HEK293 (cell line): ENCODE measurements around the gene MAPKAP1.

ENCODE experiments used
- KLF9 ChIP-seq: fragments of 450-650 bp; formaldehyde crosslinking; IDR thresholded peaks from 2 replicates; pipeline ENCODE4 v1.5.1; 2016; ENCODE audit warnings: missing biosample characterization, missing genetic modification characterization, low read depth
- SP2 ChIP-seq: fragments of 450-650 bp; formaldehyde crosslinking; IDR thresholded peaks from 2 replicates; pipeline ENCODE4 v1.5.1; 2016; ENCODE audit warnings: missing biosample characterization, missing genetic modification characterization
- WT1 ChIP-seq: fragments of 450-650 bp; formaldehyde crosslinking; IDR thresholded peaks from 2 replicates; pipeline ENCODE4 v1.5.1; 2016; ENCODE audit warnings: missing biosample characterization, missing genetic modification characterization
- ZBTB1 ChIP-seq: fragments of 450-650 bp; formaldehyde crosslinking; IDR thresholded peaks from 2 replicates; pipeline ENCODE4 v1.5.1; 2016; ENCODE audit warnings: missing biosample characterization, missing genetic modification characterization
- ZFP3 ChIP-seq: fragments of 450-650 bp; formaldehyde crosslinking; IDR thresholded peaks from 2 replicates; pipeline ENCODE4 v1.5.1; 2016; ENCODE audit warnings: low read depth, missing biosample characterization, missing genetic modification characterization
- ZNF114 ChIP-seq: fragments of 450-650 bp; formaldehyde crosslinking; IDR thresholded peaks from 2 replicates; pipeline ENCODE4 v1.5.0; 2017; ENCODE audit warnings: missing biosample characterization, missing genetic modification characterization
- ZNF121 ChIP-seq: fragments of 450-650 bp; formaldehyde crosslinking; IDR thresholded peaks from 2 replicates; pipeline ENCODE4 v1.5.1; 2016; ENCODE audit warnings: missing biosample characterization, missing genetic modification characterization
- ZNF292 ChIP-seq: fragments of 450-650 bp; formaldehyde crosslinking; IDR thresholded peaks from 2 replicates; pipeline ENCODE4 v1.5.1; 2016; ENCODE audit warnings: low read depth, missing biosample characterization, missing genetic modification characterization, borderline replicate concordance
- ZNF354C ChIP-seq: fragments of 450-650 bp; formaldehyde crosslinking; IDR thresholded peaks from 2 replicates; pipeline ENCODE4 v1.5.1; 2016; ENCODE audit warnings: missing biosample characterization, missing genetic modification characterization, low read depth, borderline replicate concordance
- ZNF501 ChIP-seq: fragments of 450-650 bp; formaldehyde crosslinking; IDR thresholded peaks from 2 replicates; pipeline ENCODE4 v1.5.1; 2016; ENCODE audit warnings: missing biosample characterization, missing genetic modification characterization
- TF ChIP-seq, protein P1 (sequence below): fragments of 450-650 bp; formaldehyde crosslinking; IDR thresholded peaks from 2 replicates; pipeline ENCODE4 v1.5.1; 2016; ENCODE audit warnings: missing biosample characterization, missing genetic modification characterization
- TF ChIP-seq, protein P2 (sequence below): fragments of 450-650 bp; formaldehyde crosslinking; IDR thresholded peaks from 2 replicates; pipeline ENCODE4 v1.5.1; 2016; ENCODE audit warnings: missing biosample characterization, missing genetic modification characterization
- TF ChIP-seq, protein P3 (sequence below): fragments of 450-650 bp; formaldehyde crosslinking; IDR thresholded peaks from 2 replicates; pipeline ENCODE4 v1.5.1; 2016; ENCODE audit warnings: missing biosample characterization, missing genetic modification characterization

DNA sequence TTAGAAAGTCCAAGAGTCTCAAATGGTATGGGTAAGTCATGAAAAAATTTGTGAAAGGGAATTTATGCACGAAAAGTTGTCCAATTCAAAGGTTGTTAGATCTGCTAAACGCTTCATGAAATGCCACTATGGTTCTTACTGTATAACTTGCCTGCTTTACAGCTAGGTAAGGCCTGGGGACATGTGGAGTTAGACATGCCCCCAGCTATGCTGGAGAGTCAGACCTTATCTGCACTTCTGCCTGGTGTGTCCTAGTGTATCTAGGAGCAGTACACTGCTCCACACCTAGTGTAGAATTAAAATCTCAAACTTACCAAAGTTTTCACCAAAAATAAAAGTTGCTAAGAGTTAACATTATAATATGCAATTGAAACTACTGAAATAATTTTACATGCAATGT is 136.8 kb downstream of the MAPKAP1 start:
- TF ChIP-seq, protein P1, sequence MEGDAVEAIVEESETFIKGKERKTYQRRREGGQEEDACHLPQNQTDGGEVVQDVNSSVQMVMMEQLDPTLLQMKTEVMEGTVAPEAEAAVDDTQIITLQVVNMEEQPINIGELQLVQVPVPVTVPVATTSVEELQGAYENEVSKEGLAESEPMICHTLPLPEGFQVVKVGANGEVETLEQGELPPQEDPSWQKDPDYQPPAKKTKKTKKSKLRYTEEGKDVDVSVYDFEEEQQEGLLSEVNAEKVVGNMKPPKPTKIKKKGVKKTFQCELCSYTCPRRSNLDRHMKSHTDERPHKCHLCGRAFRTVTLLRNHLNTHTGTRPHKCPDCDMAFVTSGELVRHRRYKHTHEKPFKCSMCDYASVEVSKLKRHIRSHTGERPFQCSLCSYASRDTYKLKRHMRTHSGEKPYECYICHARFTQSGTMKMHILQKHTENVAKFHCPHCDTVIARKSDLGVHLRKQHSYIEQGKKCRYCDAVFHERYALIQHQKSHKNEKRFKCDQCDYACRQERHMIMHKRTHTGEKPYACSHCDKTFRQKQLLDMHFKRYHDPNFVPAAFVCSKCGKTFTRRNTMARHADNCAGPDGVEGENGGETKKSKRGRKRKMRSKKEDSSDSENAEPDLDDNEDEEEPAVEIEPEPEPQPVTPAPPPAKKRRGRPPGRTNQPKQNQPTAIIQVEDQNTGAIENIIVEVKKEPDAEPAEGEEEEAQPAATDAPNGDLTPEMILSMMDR (tag by site-specific recombination): no peak
- no peak for TF ChIP-seq ZNF354C (tag by site-specific recombination)
- no peak for TF ChIP-seq ZFP3 (tag by site-specific recombination)
- TF ChIP-seq ZNF292 (tag by site-specific recombination): no peak
- TF ChIP-seq ZNF121 (tag by site-specific recombination): no peak
- no peak for TF ChIP-seq WT1 (tag by site-specific recombination)
- TF ChIP-seq, protein P2, sequence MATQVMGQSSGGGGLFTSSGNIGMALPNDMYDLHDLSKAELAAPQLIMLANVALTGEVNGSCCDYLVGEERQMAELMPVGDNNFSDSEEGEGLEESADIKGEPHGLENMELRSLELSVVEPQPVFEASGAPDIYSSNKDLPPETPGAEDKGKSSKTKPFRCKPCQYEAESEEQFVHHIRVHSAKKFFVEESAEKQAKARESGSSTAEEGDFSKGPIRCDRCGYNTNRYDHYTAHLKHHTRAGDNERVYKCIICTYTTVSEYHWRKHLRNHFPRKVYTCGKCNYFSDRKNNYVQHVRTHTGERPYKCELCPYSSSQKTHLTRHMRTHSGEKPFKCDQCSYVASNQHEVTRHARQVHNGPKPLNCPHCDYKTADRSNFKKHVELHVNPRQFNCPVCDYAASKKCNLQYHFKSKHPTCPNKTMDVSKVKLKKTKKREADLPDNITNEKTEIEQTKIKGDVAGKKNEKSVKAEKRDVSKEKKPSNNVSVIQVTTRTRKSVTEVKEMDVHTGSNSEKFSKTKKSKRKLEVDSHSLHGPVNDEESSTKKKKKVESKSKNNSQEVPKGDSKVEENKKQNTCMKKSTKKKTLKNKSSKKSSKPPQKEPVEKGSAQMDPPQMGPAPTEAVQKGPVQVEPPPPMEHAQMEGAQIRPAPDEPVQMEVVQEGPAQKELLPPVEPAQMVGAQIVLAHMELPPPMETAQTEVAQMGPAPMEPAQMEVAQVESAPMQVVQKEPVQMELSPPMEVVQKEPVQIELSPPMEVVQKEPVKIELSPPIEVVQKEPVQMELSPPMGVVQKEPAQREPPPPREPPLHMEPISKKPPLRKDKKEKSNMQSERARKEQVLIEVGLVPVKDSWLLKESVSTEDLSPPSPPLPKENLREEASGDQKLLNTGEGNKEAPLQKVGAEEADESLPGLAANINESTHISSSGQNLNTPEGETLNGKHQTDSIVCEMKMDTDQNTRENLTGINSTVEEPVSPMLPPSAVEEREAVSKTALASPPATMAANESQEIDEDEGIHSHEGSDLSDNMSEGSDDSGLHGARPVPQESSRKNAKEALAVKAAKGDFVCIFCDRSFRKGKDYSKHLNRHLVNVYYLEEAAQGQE: no peak
- no peak for TF ChIP-seq ZNF114 (tag by site-specific recombination)
- TF ChIP-seq, protein P3, sequence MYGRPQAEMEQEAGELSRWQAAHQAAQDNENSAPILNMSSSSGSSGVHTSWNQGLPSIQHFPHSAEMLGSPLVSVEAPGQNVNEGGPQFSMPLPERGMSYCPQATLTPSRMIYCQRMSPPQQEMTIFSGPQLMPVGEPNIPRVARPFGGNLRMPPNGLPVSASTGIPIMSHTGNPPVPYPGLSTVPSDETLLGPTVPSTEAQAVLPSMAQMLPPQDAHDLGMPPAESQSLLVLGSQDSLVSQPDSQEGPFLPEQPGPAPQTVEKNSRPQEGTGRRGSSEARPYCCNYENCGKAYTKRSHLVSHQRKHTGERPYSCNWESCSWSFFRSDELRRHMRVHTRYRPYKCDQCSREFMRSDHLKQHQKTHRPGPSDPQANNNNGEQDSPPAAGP: no peak
- TF ChIP-seq KLF9: no peak
- TF ChIP-seq SP2 (tag by site-specific recombination): no peak
- no peak for TF ChIP-seq ZNF501 (tag by site-specific recombination)
- no peak for TF ChIP-seq ZBTB1 (tag by site-specific recombination)
